ENCODE results near the gene LRP8.

GRCh38 chr1:53260631-53261247 is 67.1 kb downstream of the LRP8 start:
- TF ChIP-seq ZNF740 (CRISPR knock-in tag; IDR thresholded peaks at IDR 0.05) (no peak), ZNF740 (tag; IDR thresholded peaks at IDR 0.05) (no peak), SMAD4 (CRISPR knock-in tag; conservative IDR thresholded peaks at IDR 0.05) (no peak)

Data from K562 (cell line).